Measurements from ENCODE around the gene PRKN.

PRKN gene

DNA sequence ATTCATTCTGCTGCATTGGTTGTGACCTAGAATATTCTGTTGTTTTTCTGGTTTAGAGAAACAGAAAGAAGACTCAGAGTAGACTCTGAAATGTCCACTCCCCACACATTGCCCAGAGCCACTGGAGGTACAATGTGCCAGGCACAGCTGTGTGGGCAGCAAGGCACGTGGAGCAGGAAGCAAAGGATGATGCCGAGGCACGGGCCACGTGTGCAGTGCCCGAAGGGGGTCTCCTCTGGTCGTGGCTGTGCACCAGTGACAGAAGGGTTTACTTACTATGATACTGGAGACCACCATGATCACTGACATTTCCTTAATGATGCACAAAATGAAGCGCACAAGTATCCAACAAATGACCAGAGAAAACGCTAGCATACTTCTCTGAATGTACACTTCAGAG is 488.9 kb downstream of the PRKN start:
- TF ChIP-seq ZNF274 (IDR thresholded peaks at IDR 0.05; ENCODE audit: low read depth, low read length): no peak
- no peak overlapping the region for H3K4me3 ChIP-seq (ENCODE audit: low read length)

DNA sequence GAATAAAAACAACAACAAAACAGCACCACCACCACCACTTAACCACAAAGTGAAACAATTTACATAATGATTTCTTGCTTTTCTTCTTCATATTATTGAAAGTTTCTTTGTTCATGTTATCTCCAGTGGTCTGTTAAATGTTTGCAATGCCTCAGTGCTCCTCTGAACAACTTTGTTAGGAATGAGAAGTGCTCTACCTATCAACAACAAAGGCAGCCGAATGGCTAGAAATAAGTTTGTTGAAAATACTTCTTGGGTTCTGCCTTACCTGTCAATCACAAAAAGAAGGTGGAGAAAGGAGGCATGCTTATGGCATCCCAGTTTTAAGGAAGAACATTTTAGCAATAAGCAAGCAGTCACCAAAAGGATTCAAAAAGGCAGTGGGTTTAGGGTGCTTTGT is 490.2 kb downstream of the PRKN start:
- no peak for TF ChIP-seq ZNF274 (IDR thresholded peaks at IDR 0.05; ENCODE audit: low read depth, low read length)
- no peak overlapping the region for H3K4me3 ChIP-seq (ENCODE audit: low read length)

DNA sequence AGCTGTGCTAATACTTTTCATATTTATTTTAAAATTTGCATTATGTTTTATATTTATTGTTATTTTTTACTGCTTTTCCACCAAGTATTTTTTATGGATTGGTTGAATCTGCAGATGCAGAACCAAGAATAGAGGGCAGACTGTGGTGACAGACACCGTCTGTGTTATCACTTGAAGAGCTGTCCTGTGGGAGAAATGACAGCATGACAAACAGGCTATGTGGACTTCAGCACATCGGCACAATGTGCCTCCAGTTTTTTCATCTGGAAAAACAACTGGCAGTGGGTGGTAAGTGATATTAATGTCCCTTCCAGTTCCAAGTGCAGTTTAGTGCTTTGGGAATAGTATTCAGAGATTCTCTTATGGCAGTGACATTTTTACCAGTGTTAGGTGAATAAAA is 492.9 kb downstream of the PRKN start:
- H3K4me3 ChIP-seq (ENCODE audit: low read length): no peak overlapping the region
- TF ChIP-seq ZNF274 (IDR thresholded peaks at IDR 0.05; ENCODE audit: low read depth, low read length): no peak

DNA sequence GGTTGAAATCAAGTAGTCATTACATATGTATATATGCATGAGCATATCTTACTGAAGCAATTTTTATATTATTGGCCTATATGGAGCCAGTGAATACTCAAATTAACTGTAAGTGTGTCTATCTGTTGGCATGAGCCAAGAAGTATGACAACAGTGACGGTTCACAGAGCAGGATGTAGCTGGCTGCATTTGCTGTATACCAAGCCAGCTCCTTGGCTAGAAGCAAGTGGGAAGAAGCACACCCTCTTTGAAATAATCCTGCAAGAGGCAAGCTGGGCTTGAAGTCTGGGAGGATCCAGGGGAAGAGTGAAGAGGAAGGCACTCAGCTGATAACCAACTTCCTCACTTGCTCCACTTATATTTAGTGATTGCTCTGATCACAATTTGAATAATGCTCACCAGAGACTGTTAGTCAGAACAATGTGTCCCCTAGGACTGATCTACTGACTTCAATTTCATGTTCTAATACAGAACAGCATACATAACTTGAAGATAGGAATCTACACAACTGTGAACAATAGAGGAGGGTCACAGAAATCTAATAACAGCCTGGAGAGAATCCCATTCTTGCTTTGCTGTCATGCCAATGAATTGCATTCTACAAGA is 497.3 kb downstream of the PRKN start:
- no peak for TF ChIP-seq ZNF274 (IDR thresholded peaks at IDR 0.05; ENCODE audit: low read depth, low read length)
- no peak overlapping the region for H3K4me3 ChIP-seq (ENCODE audit: low read length)

DNA sequence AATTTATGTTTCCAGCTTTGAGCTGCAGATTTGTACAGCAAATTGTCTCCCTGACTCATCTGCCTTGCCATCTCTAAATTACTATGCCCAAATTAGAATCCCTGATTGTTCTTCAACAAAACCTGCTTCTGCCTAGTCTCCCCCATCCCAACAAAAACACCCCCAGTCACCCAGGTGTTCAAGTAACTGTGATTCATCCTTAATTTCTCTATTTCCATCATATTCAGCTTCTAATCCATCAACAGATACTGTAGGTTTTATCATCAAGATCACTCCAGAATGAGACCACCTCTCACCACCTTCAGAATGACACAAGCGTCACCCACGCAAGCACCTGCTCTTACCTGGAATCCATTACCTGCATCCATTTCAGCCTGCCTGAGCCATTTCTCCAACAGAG is 498.5 kb downstream of the PRKN start:
- no peak for TF ChIP-seq ZNF274 (IDR thresholded peaks at IDR 0.05; ENCODE audit: low read depth, low read length)
- no peak overlapping the region for H3K4me3 ChIP-seq (ENCODE audit: low read length)

DNA sequence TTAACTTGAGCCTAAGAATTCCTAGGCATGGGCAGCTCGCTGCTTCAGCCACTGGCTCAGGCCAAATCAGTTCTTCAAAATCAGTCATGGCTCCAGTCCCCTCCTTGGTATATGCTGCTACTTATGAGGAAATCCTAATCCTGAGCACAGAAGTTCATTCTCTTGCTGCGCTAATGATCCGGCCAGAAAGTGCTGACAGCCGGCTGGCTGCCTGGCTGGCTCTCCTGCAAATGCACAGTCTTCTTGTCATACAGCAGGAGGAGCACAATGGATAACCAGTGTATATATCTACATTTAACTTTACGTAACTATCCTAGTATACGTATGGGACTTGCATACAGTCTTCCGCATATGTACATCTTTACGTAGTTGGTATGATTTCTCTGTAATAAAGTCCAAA is 500.8 kb downstream of the PRKN start:
- no peak overlapping the region for H3K4me3 ChIP-seq (ENCODE audit: low read length)
- no peak for TF ChIP-seq ZNF274 (IDR thresholded peaks at IDR 0.05; ENCODE audit: low read depth, low read length)

DNA sequence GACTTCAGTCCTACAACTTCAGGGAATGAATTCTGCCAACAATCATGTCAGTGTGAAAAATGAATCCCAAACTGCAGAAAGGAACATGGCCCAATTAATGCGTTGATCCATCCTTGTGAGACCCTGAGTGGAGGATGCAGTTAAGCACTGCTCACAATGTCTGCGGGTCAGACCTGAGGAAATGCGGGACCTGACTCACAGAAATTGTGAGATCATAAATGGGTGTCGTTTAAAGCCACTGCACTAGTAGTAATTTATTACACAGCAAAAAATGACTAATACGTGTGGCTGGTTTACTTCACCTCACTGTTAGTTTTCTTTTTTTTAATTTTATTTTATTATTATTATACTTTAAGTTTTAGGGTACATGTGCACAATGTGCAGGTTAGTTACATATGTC is 505.0 kb downstream of the PRKN start:
- TF ChIP-seq ZNF274 (IDR thresholded peaks at IDR 0.05; ENCODE audit: low read depth, low read length): no peak
- H3K4me3 ChIP-seq (ENCODE audit: low read length): no peak overlapping the region

DNA sequence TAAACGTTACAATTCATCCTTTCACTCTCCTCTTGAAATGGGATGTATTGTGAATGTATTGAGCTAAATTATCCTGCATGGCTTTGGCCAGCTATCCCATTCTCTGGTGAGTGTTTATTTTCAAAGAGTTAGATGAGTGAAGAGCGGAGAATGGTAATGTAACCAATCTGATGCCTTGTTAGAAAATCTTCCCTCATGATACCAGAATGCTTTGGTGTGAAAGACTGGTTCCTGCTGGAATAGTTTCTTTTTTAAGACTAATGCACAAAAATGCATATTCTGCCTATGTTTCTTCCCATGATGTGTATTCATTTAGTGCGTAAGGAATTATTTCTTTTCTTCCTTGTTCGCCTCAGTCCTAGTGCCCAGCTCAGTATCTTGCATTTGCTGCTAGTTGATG is 506.7 kb downstream of the PRKN start:
- TF ChIP-seq ZNF274 (IDR thresholded peaks at IDR 0.05; ENCODE audit: low read depth, low read length): no peak
- no peak overlapping the region for H3K4me3 ChIP-seq (ENCODE audit: low read length)

DNA sequence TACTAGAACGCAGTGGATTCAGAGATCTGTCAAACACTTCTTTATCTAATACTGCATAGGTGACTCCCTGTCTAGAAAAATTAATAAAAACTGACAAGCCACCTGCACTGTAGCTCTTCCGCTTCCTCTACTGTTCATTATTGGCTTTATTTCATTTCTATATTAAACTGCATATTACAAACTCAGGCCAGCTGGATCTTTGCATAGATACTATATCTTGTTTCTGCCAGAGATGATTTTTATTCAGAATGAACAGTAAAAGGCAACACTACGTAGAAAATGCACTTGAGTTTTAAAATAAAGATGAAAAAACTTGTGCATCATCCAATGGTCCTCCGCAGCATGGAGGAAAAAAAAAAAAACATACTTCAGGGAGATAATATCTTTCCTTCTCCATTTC is 508.3 kb downstream of the PRKN start:
- no peak for TF ChIP-seq ZNF274 (IDR thresholded peaks at IDR 0.05; ENCODE audit: low read depth, low read length)
- H3K4me3 ChIP-seq (ENCODE audit: low read length): no peak overlapping the region

DNA sequence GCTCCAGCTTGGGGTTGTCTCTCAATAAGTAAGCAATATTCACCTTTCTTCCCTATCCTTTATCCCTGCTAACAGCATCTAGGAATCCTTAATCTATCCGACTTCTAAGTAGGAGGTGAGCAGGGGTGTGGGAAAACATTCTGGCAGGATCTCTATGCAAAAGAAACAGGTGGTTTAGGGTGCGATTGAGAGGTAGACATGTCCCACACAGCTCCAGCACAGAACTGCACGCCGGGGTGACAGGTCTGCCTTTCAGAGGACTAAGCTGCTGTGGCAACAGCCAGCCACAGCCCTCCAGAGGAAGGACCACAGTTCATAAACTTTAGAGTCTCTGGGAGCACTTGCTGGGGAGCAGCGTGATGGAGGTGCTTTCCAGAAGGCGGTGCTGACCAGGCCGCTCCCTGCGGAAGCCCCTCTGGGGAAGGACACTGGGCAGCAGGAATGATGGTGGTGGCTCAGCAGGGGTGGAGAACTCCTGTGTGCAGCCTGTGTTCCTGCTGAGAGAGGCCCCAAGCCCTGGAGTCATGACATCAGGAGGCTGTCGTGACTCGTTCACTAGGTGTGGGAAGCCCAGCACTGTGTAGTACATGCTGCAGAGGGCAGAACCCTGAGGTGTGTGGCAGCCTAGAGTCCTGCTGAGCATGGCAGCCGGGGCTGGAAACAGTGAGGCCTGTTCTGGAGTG is 509.6 kb downstream of the PRKN start:
- no peak overlapping the region for H3K4me3 ChIP-seq (ENCODE audit: low read length)
- TF ChIP-seq ZNF274 (IDR thresholded peaks at IDR 0.05; ENCODE audit: low read depth, low read length): no peak

DNA sequence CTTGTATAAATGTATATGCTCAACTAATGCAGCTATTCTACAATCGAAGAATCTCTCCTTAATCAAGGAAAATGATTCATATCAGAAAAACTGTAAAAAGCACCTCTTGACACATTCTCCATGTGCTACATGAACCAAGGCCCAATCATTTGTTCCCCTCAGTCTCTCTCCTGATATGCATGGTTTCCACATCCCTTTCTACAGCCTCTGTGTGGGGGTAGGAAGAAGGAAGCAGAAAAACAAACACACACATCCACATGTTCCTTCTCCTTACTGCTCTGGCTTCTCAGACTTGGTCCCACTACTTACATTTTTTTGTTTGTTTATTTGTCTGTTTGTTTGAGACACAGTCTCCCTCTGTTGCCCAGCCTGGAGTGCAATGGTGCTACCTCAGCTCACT is 510.5 kb downstream of the PRKN start:
- no peak for TF ChIP-seq ZNF274 (IDR thresholded peaks at IDR 0.05; ENCODE audit: low read depth, low read length)
- no peak overlapping the region for H3K4me3 ChIP-seq (ENCODE audit: low read length)

DNA sequence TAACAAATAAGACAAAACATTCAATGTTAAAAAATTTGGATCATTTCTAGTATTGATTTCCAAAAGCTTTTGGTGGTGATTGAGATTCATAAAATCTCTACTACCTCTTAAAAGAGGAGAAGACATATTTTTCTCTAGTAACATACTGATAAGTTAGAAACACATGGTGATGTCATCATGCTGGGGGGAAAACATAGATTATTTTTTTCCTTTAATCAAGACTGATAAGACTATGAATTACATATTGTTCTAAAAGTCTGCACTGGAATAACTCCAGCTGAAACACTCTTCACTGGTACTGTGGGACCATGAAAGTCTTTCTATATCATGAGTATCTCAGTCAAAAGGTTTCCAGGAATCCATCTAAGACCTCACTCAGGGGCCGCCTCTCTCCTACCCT is 515.8 kb downstream of the PRKN start:
- TF ChIP-seq ZNF274 (IDR thresholded peaks at IDR 0.05; ENCODE audit: low read depth, low read length): no peak
- no peak overlapping the region for H3K4me3 ChIP-seq (ENCODE audit: low read length)

DNA sequence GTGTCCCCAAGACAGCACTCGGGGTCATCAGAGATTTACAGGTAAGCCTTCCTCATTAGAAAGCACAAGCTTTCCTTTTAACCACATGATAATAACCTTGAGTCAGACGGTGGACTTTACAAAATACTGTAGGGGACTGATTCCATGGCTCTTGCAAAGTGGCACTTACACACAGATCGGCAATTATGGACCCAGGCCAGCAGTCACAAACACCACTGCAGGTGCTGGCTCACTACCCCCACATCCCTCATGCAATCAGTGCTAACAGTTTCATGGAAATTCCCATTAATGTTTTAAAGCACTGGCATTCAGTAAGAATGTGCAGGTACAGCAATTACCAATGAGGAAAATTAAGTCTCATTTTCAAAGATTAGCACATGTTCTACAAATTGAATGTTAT is 516.5 kb downstream of the PRKN start:
- no peak for TF ChIP-seq ZNF274 (IDR thresholded peaks at IDR 0.05; ENCODE audit: low read depth, low read length)
- no peak overlapping the region for H3K4me3 ChIP-seq (ENCODE audit: low read length)

DNA sequence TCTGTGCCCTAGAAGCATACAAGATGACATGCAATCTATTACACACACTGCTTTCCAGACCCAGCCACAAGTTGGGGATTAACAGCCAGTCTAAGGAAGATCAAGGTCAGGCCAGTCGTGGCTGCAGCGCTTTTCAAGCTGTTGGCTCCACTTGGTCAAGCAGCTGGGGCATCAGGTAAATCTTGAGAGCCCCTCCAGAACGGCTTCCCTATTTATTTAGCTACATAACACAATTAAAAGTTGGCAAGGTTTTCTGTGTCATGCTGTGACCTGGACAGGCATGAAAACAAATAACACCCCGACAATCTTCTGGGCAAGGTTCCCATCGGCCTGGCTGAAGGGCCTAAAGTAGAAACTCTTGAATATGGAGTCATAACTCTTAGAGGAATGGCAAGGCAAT is 524.3 kb downstream of the PRKN start:
- no peak overlapping the region for H3K4me3 ChIP-seq (ENCODE audit: low read length)
- TF ChIP-seq ZNF274 (IDR thresholded peaks at IDR 0.05; ENCODE audit: low read depth, low read length): no peak

DNA sequence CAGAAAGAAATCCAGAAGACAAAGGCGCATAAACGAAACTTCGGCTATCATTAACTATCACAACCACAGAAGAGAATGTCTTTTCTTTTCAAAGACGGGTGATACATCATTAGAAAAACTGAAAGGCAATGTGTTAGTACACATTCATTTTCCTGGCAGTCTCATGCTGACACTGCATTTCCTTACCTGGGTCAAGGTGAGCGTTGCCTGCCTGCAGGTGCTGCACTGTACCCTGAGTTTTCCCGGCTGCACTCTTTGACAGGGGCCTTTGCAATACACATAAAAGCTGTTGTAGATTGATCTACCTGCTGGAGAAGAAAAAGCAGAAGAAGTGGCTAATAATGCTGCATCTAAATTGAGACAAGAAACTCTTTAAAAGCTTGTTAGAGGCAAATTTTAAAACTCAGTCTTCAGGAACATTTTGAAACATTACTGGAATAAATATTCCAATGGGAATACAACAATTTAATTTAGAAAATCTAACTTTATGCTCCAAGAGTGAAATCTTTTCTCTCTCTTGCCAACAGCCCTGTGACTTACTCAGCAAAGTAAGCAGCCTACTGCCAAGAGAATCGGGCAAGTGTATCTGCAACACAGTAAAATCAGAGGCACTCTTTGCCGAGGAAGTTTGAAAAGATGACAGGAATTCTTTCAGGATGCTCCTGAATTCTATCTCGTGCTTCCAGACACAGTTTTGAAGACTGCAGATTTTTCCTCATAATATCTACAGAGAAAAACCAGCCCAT is 526.4 kb downstream of the PRKN start:
- TF ChIP-seq ZNF274 (IDR thresholded peaks at IDR 0.05; ENCODE audit: low read depth, low read length): no peak
- no peak overlapping the region for H3K4me3 ChIP-seq (ENCODE audit: low read length)

Measured in GM08714 (cell line).